Loucy (cell line): ENCODE results near the gene ROR1.

ENCODE experiments used
- H2AFZ ChIP-seq: fragments of 200-600 bp; sonication (generic); 2 replicates; pipeline ENCODE4 v1.6.0; 2016; ENCODE audit warnings: antibody characterized with exemption, mild to moderate bottlenecking, low read length, moderate library complexity
- H3F3A ChIP-seq: fragments of 200-600 bp; 2 replicates; pipeline ENCODE4 v1.6.0; 2016; ENCODE audit warnings: antibody characterized with exemption, low read depth, mild to moderate bottlenecking
- H3K27me3 ChIP-seq: fragments of 200-600 bp; sonication (generic); 2 replicates; pipeline ENCODE4 v1.6.1; 2014; ENCODE audit warnings: low read length, mild to moderate bottlenecking; ENCODE audit not compliant: insufficient read depth, poor library complexity, severe bottlenecking
- H3K36me3 ChIP-seq: fragments of 200-600 bp; sonication (generic); 2 replicates; pipeline ENCODE4 v1.6.1; 2016; ENCODE audit warnings: low read length; ENCODE audit not compliant: insufficient read depth
- H3K4me1 ChIP-seq: fragments of 200-600 bp; sonication (generic); 2 replicates; pipeline ENCODE4 v1.5.1; 2014; ENCODE audit warnings: low read length, mild to moderate bottlenecking; ENCODE audit not compliant: insufficient read depth, poor library complexity, severe bottlenecking
- H3K4me2 ChIP-seq: fragments of 200-600 bp; sonication (generic); 2 replicates; pipeline ENCODE4 v1.6.0; 2014; ENCODE audit warnings: antibody characterized with exemption, low read length, low read depth, mild to moderate bottlenecking; ENCODE audit not compliant: poor library complexity, severe bottlenecking
- H3K4me3 ChIP-seq: fragments of 200-600 bp; sonication (generic); 2 replicates; pipeline ENCODE4 v1.5.1; 2014; ENCODE audit warnings: low read length, mild to moderate bottlenecking, mixed read lengths; ENCODE audit not compliant: poor library complexity, severe bottlenecking
- H3K79me2 ChIP-seq: fragments of 200-600 bp; sonication (generic); 2 replicates; pipeline ENCODE4 v1.6.1; 2014; ENCODE audit warnings: low read length; ENCODE audit not compliant: insufficient read depth
- H3K9ac ChIP-seq: fragments of 200-600 bp; sonication (generic); 2 replicates; pipeline ENCODE4 v1.6.0; 2014; ENCODE audit warnings: mild to moderate bottlenecking, low read depth, low read length, moderate library complexity; ENCODE audit not compliant: poor library complexity, severe bottlenecking
- H3K9me2 ChIP-seq: fragments of 200-600 bp; sonication (generic); replicated peaks from 2 replicates; pipeline ENCODE4 v1.6.1; 2016; ENCODE audit warnings: low read depth, low read length, mixed read lengths
- H3K9me3 ChIP-seq: fragments of 200-600 bp; sonication (generic); 2 replicates; pipeline ENCODE4 v1.6.1; 2014; ENCODE audit warnings: mild to moderate bottlenecking, antibody characterized with exemption, low read length, low read depth; ENCODE audit not compliant: insufficient read depth
- H4K20me1 ChIP-seq: fragments of 200-600 bp; sonication (generic); 2 replicates; pipeline ENCODE4 v1.6.0; 2014; ENCODE audit warnings: antibody characterized with exemption, low read length, mild to moderate bottlenecking; ENCODE audit not compliant: insufficient read depth, poor library complexity, severe bottlenecking
- EZH2phosphoT487 ChIP-seq: fragments of 200-600 bp; IDR thresholded peaks from 2 replicates; pipeline ENCODE4 v1.6.1; 2018; ENCODE audit warnings: antibody characterized with exemption, mild to moderate bottlenecking, moderate library complexity, borderline replicate concordance
- TF ChIP-seq, protein P1 (sequence below): fragments of 200-600 bp; sonication (generic); conservative IDR thresholded peaks from 2 replicates; pipeline ENCODE4 v1.5.1; 2014; ENCODE audit warnings: mild to moderate bottlenecking, antibody characterized with exemption, low read length

ROR1 gene

GRCh38 chr1:63732666-63733065, 41.2 kb upstream of the ROR1 start:
- H4K20me1 ChIP-seq: no peaks in the 10 kb centered on the region
- no peaks in the 10 kb centered on the region for H3K36me3 ChIP-seq
- TF ChIP-seq EZH2phosphoT487: no peak
- TF ChIP-seq, protein P1, sequence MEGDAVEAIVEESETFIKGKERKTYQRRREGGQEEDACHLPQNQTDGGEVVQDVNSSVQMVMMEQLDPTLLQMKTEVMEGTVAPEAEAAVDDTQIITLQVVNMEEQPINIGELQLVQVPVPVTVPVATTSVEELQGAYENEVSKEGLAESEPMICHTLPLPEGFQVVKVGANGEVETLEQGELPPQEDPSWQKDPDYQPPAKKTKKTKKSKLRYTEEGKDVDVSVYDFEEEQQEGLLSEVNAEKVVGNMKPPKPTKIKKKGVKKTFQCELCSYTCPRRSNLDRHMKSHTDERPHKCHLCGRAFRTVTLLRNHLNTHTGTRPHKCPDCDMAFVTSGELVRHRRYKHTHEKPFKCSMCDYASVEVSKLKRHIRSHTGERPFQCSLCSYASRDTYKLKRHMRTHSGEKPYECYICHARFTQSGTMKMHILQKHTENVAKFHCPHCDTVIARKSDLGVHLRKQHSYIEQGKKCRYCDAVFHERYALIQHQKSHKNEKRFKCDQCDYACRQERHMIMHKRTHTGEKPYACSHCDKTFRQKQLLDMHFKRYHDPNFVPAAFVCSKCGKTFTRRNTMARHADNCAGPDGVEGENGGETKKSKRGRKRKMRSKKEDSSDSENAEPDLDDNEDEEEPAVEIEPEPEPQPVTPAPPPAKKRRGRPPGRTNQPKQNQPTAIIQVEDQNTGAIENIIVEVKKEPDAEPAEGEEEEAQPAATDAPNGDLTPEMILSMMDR: no peak
- no peaks in the 10 kb centered on the region for H3F3A ChIP-seq
- H3K79me2 ChIP-seq: no peaks in the 10 kb centered on the region
- H3K9ac ChIP-seq: no peak overlapping the region
- H3K27me3 ChIP-seq: no peaks in the 10 kb centered on the region
- H2AFZ ChIP-seq: no peak overlapping the region
- no peaks in the 10 kb centered on the region for H3K9me3 ChIP-seq
- no peaks in the 10 kb centered on the region for H3K4me1 ChIP-seq
- no peaks in the 10 kb centered on the region for H3K9me2 ChIP-seq
- no peak overlapping the region for H3K4me3 ChIP-seq
- H3K4me2 ChIP-seq: no peak overlapping the region

DNA sequence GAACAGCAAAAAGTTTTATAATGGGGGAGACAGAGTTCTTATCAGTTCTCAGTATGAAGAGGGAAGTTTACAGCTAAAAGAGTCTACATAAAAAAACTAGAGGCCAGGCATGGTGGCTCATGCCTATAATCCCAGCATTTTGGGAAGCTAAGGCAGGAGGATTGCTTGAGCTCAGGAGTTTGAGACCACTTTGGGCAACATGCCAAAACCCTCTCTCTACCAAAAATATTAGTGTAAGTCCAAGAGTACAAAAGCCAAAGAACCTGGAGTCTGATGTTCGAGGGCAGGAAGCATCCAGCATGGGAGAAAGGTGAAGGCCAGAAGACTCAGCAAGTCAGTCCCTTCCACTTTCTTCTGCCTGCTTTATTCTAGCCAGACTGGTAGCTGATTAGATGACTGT, 35.0 kb upstream of the ROR1 start:
- Histone ChIP-seq H3K9ac (no peak overlapping the region), H3K79me2 (no peaks in the 10 kb centered on the region), H3K36me3 (no peaks in the 10 kb centered on the region), H4K20me1 (no peaks in the 10 kb centered on the region), H2AFZ (no peak overlapping the region), H3K27me3 (no peaks in the 10 kb centered on the region), H3K4me1 (peaks cover 22% of the 10 kb centered on the region), H3K4me2 (no peak overlapping the region), H3K9me3 (no peaks in the 10 kb centered on the region), H3K4me3 (no peak overlapping the region), H3K9me2 (no peaks in the 10 kb centered on the region), H3F3A (no peaks in the 10 kb centered on the region)
- no peak for TF ChIP-seq EZH2phosphoT487
- TF ChIP-seq, protein P1: no peak

DNA sequence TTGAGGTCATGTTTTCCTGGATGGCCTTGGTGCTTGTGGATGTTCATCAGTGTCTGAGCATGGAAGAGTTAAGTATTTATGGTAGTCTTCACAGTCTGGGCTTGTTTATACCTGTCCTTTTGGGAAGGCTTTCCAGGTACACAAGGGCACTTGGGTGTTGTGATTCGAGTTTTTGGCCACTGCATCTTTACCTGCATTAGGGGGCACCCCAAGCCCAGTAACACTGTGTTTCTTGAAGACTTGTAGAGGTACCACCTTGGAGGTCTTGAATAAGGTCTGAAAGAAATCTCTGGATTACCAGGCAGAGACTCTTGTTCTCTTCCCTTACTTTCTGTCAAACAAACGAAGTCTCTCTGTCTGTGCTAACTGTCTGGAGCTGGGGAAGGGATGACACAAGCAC, 34.4 kb upstream of the ROR1 start:
- Histone ChIP-seq H2AFZ (no peak overlapping the region), H3F3A (no peaks in the 10 kb centered on the region), H3K79me2 (no peaks in the 10 kb centered on the region), H4K20me1 (no peaks in the 10 kb centered on the region), H3K9me2 (no peaks in the 10 kb centered on the region), H3K4me1 (peaks cover 26% of the 10 kb centered on the region), H3K36me3 (no peaks in the 10 kb centered on the region), H3K27me3 (no peaks in the 10 kb centered on the region), H3K9ac (no peak overlapping the region), H3K9me3 (no peaks in the 10 kb centered on the region), H3K4me2 (no peak overlapping the region), H3K4me3 (no peak overlapping the region)
- TF ChIP-seq, protein P1: peak; percentile 46
- TF ChIP-seq EZH2phosphoT487: no peak
